Right lobe of liver (tissue), 6 donors: ENCODE measurements around the gene PCDHB10. TPM values are rescaled to one million over a fixed set of nuclear protein-coding genes. Genes with fewer than 3 reads are reported as not detected.
"Not testable (repeated sequence)": the region's sequence is repeated elsewhere in the genome, so short reads cannot be mapped to it uniquely, and the experiment has no call there.

ENCODE experiments used
- ATAC-seq, 4 donors: fragments of 200-7000 bp; cut with Tn5 transposase; one replicate each; pipeline ENCODE4 v1.9.1; 2020; ENCODE audit warnings: mild to moderate bottlenecking in 4 of 4, moderate library complexity in 4 of 4
- DNase-seq, 3 donors: peaks; one replicate each; pipeline ENCODE4 v3.0.0-alpha.2; 2020
- H3K27ac ChIP-seq, 3 donors: fragments of 200-600 bp; one replicate each; pipeline ENCODE4 v1.8.0; 2022
- H3K27me3 ChIP-seq, 2 donors: fragments of 200-600 bp; one replicate each; pipeline ENCODE4 v1.8.0; 2022
- H3K36me3 ChIP-seq, 4 donors: fragments of 200-600 bp; sonication (generic) in 1 of 4; one replicate each; pipeline versions ENCODE4 v1.5.1 to v1.8.0; 2017 to 2022; ENCODE audit warnings: control low read depth in 1 of 4
- H3K4me1 ChIP-seq, 4 donors: fragments of 200-600 bp; sonication (generic) in 1 of 4; one replicate each; pipeline versions ENCODE4 v1.5.1 to v1.8.0; 2017 to 2022; ENCODE audit warnings: control low read depth in 1 of 4
- H3K4me3 ChIP-seq, 3 donors: fragments of 200-600 bp; one replicate each; pipeline ENCODE4 v1.8.0; 2022
- H3K9me3 ChIP-seq, 4 donors: fragments of 200-600 bp; sonication (generic) in 1 of 4; one replicate each; pipeline versions ENCODE4 v1.5.1 to v1.8.0; 2017 to 2022; ENCODE audit warnings: control low read depth in 1 of 4
- POLR2A ChIP-seq: fragments of 450-650 bp; IDR thresholded peaks from one replicate; pipeline ENCODE4 v1.6.1; 2017; ENCODE audit warnings: antibody characterized with exemption, mild to moderate bottlenecking
- WGBS: methylation state at CpG from one replicate; pipeline ENCODE4 v1.1.6; 2018; ENCODE audit warnings: low coverage, low lambda C conversion rate; ENCODE audit not compliant: insufficient coverage; ENCODE audit errors: missing lambda C conversion rate; 5-methylcytosine and 5-hydroxymethylcytosine counted together
- intact Hi-C, 2 donors: fragments of 100-400 bp; cut with DNase I; formaldehyde crosslinking; loops; one replicate each; pipeline versions ENCODE4 v1.11.2 to v1.14.1; 2022
- long read RNA-seq: library from polyadenylated mRNA; unstranded; transcript quantifications from one replicate; pipeline ENCODE4 v2.0.0, GENCODE V29; 2019
- total RNA-seq, 6 experiments: library from RNA; depleted of rRNA in 2 of 6; stranded (reverse); fragments of >200 nt in 2 of 6; fragmentation: NEBNext Ultra II Directional in 3 of 6; extraction: Animal tissue kit (Norgen Biotek cat#: 25700) in 3 of 6; gene quantifications; one replicate each; pipeline versions ENCODE4 v1.1.0 to v1.2.4, GENCODE V29; 2016 to 2023
- TF ChIP-seq, protein P1 (sequence below), 4 donors: fragments of 200-600 bp in 3 of 4; fragments of 450-650 bp in 1 of 4; IDR thresholded peaks; one replicate each; pipeline versions ENCODE4 v1.5.1 to v1.8.0; 2016 to 2022; ENCODE audit warnings: antibody characterized with exemption in 4 of 4, mild to moderate bottlenecking in 2 of 4
- donor health status: DM: no; HTN: yes; CAD: no.
- donor health status: DM: no; HTN: no; CAD: no.
- donor health status: DM: no; HTN: no; CAD: no.
- donor health status: DM: no; HTN: yes; CAD: no.
- donor health status: DM: no; HTN: yes; CAD: no.

The PCDHB10 gene
- under 1 TPM in 5 of 6 experiments, not detected in 1; 0.09 to 0.23 (median 0.12) TPM for total RNA-seq
- long read RNA-seq = 0 reads

DNA sequence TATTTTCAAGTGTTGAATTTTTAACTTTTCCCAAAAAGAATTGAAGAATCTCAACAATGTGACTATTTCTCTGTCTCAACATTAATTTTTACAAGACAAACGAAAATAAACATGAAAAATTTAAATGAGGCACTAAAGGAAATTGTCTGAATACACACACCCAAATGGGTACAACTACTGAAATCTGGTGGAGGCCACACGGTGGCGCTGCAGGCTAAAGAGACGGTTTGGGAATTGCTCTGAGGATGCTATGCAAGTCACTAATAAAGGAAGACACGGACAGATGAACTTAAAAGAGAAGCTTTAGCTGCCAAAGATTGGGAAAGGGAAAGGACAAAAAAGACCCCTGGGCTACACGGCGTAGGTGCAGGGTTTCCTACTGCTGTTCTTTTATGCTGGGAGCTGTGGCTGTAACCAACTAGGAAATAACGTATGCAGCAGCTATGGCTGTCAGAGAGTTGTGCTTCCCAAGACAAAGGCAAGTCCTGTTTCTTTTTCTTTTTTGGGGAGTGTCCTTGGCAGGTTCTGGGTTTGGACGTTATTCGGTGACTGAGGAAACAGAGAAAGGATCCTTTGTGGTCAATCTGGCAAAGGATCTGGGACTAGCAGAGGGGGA lies at the start of gene PCDHB10:
Gene PCDHB10, plus strand, starts transcription at position 244 of the 616 bp plus-strand sequence. Its CDS starts 200 bp downstream, at position 444.
- 6% methylated on average over 10 of the region's 10 CpGs for WGBS
- no peak for ATAC-seq

DNA sequence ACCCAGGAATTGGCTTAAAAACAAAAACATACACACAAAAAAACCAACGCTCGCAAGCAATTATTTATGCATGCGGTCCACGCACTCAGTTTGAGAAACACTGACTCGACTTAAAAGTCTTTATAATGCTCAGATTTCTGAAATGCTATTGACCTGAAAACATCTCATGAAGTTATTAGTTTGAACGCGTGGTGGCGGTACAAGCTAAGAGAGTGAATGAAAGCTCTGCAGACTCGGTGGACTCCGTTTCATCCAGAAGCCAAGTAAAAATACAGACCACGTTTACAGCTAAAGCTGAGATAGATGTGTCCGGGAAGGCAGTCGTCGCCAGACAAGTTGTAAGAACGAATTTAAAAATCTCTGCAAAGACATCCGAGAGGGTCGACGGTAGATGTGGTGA lies 42.3 kb upstream of the PCDHB10 start, which contains the start of gene PCDHB6:
Gene PCDHB6, plus strand, starts transcription at position 246 of the 400 bp plus-strand sequence. CDS start 201 bp downstream, outside the sequence.
- intact Hi-C loops = no loop called here
- no peak for DNase-seq

More for the DNA sequence above, at the start of gene PCDHB10:
- H3K4me1 ChIP-seq = no peaks in the 10 kb centered on the region
- intact Hi-C loops = no loop called here
- DNase-seq = no peak
- peaks cover 0 to 14% (median 0%) of the 10 kb centered on the region in 4 donors for H3K9me3 ChIP-seq
- H3K27me3 ChIP-seq = no peaks in the 10 kb centered on the region
- no peak within 1 kb of the TSS for H3K27ac ChIP-seq
- no peaks in the 10 kb centered on the region for H3K36me3 ChIP-seq
- TF ChIP-seq, protein P1, sequence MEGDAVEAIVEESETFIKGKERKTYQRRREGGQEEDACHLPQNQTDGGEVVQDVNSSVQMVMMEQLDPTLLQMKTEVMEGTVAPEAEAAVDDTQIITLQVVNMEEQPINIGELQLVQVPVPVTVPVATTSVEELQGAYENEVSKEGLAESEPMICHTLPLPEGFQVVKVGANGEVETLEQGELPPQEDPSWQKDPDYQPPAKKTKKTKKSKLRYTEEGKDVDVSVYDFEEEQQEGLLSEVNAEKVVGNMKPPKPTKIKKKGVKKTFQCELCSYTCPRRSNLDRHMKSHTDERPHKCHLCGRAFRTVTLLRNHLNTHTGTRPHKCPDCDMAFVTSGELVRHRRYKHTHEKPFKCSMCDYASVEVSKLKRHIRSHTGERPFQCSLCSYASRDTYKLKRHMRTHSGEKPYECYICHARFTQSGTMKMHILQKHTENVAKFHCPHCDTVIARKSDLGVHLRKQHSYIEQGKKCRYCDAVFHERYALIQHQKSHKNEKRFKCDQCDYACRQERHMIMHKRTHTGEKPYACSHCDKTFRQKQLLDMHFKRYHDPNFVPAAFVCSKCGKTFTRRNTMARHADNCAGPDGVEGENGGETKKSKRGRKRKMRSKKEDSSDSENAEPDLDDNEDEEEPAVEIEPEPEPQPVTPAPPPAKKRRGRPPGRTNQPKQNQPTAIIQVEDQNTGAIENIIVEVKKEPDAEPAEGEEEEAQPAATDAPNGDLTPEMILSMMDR (IDR thresholded peaks at IDR 0.05) = peak in 2 of 4 donors; percentile 19 to 26
- no peak for TF ChIP-seq POLR2A
- no peak within 1 kb of the TSS for H3K4me3 ChIP-seq

DNA sequence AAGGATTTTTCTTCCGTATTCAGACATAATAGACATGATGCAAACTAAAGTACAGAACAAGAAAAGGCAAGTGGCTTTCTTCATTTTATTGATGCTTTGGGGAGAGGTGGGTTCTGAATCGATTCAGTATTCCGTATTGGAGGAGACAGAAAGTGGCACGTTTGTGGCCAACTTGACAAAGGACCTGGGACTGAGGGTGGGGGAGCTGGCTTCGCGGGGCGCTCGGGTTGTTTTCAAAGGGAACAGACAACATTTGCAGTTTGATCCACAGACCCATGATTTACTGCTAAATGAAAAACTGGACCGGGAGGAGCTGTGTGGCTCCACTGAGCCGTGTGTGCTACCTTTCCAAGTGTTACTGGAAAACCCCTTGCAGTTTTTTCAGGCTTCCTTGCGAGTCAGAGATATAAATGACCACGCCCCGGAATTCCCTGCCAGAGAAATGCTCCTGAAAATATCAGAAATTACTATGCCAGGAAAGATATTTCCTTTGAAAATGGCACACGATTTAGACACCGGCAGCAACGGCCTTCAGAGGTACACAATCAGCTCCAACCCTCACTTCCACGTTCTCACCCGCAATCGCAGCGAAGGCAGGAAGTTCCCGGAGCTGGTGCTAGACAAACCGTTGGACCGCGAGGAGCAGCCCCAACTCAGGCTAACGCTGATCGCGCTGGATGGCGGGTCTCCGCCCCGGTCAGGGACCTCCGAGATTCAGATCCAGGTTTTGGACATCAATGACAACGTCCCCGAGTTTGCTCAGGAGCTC lies 41.7 kb upstream of the PCDHB10 start:
- H3K36me3 ChIP-seq = no peaks in the 10 kb centered on the region
- ATAC-seq (no peak), DNase-seq (no peak)
- no peak for TF ChIP-seq POLR2A
- TF ChIP-seq, protein P1 (IDR thresholded peaks at IDR 0.05) = no peak
- 41% methylated on average over 21 of the region's 33 CpGs for WGBS
- intact Hi-C loops = no loop called here
- no peaks in the 10 kb centered on the region for H3K9me3 ChIP-seq
- H3K4me3 ChIP-seq = no peak overlapping the region
- H3K27ac ChIP-seq = no peak overlapping the region
- peaks cover 0 to 2% of the 10 kb centered on the region in 2 donors for H3K27me3 ChIP-seq
- H3K4me1 ChIP-seq = no peaks in the 10 kb centered on the region

More for the DNA sequence above, 42.3 kb upstream of the PCDHB10 start, which contains the start of gene PCDHB6:
- H3K9me3 ChIP-seq = no peaks in the 10 kb centered on the region
- no peak within 1 kb of the TSS for H3K27ac ChIP-seq
- no peaks in the 10 kb centered on the region for H3K4me1 ChIP-seq
- ATAC-seq = no peak
- 11% methylated on average over 18 of the region's 18 CpGs for WGBS
- TF ChIP-seq POLR2A = no peak
- TF ChIP-seq, protein P1 (IDR thresholded peaks at IDR 0.05) = peak in 1 of 4 donors; percentile 14
- H3K36me3 ChIP-seq = no peaks in the 10 kb centered on the region
- H3K4me3 ChIP-seq = no peak within 1 kb of the TSS
- H3K27me3 ChIP-seq = peaks cover 0 to 5% of the 10 kb centered on the region in 2 donors

DNA sequence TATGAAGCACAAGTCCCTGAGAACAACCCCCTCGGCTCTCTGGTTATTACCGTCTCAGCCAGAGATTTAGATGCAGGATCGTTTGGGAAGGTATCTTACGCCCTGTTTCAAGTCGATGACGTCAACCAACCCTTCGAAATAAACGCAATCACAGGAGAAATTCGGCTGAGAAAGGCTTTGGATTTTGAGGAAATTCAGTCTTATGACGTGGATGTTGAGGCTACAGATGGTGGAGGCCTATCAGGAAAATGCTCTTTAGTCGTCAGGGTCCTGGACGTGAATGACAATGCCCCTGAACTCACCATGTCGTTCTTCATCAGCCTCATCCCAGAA lies 41.2 kb upstream of the PCDHB10 start:
- ATAC-seq = no peak
- no peaks in the 10 kb centered on the region for H3K36me3 ChIP-seq
- no peak overlapping the region for H3K27ac ChIP-seq
- TF ChIP-seq, protein P1 (IDR thresholded peaks at IDR 0.05) = no peak
- TF ChIP-seq POLR2A = no peak
- no peak for DNase-seq
- 15% methylated on average over 13 of the region's 13 CpGs for WGBS
- H3K9me3 ChIP-seq = no peaks in the 10 kb centered on the region
- no peak overlapping the region for H3K4me3 ChIP-seq
- intact Hi-C loops = no loop called here
- H3K4me1 ChIP-seq = no peaks in the 10 kb centered on the region
- H3K27me3 ChIP-seq = no peaks in the 10 kb centered on the region

DNA sequence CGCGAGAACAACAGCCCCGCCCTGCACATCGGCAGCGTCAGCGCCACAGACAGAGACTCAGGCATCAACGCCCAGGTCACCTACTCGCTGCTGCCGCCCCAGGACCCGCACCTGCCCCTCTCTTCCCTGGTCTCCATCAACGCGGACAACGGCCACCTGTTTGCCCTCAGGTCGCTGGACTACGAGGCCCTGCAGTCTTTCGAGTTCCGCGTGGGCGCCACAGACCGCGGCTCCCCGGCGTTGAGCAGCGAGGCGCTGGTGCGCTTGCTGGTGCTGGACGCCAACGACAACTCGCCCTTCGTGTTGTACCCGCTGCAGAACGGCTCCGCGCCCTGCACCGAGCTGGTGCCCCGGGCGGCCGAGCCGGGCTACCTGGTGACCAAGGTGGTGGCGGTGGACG lies 40.5 kb upstream of the PCDHB10 start:
- ATAC-seq, H3K9me3 ChIP-seq, DNase-seq, H3K4me3 ChIP-seq, H3K27me3 ChIP-seq, H3K27ac ChIP-seq, intact Hi-C loops, H3K36me3 ChIP-seq, H3K4me1 ChIP-seq: not testable (repeated sequence)
- 24% methylated on average over 12 of the region's 41 CpGs for whole genome bisulfite sequencing

DNA sequence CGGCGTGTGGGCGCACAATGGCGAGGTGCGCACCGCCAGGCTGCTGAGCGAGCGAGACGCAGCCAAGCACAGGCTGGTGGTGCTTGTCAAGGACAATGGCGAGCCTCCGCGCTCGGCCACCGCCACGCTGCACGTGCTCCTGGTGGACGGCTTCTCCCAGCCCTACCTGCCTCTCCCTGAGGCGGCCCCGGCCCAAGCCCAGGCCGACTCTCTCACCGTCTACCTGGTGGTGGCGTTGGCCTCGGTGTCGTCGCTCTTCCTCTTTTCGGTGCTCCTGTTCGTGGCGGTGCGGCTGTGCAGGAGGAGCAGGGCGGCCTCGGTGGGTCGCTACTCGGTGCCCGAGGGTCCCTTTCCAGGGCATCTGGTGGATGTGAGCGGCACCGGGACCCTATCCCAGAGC lies 40.1 kb upstream of the PCDHB10 start:
- H3K27me3 ChIP-seq, H3K36me3 ChIP-seq, H3K4me1 ChIP-seq, H3K4me3 ChIP-seq, DNase-seq, intact Hi-C loops, ATAC-seq, H3K27ac ChIP-seq, H3K9me3 ChIP-seq: not testable (repeated sequence)
- 20% methylated on average over 14 of the region's 36 CpGs for whole genome bisulfite sequencing
